Measurements from ENCODE around the gene RASGRF1.

GRCh38 chr15:78982736-78983135 lies 107.8 kb downstream of the RASGRF1 start:
- TF ChIP-seq RAD21 (IDR thresholded peaks at IDR 0.05; ENCODE audit: low read depth): no peak
- no peak for TF ChIP-seq NFIC (IDR thresholded peaks at IDR 0.05)
- no peak for TF ChIP-seq TAF1 (IDR thresholded peaks at IDR 0.05; ENCODE audit: low read depth)
- TF ChIP-seq EP300 (IDR thresholded peaks at IDR 0.05; ENCODE audit: borderline replicate concordance): no peak
- TF ChIP-seq, protein P1, sequence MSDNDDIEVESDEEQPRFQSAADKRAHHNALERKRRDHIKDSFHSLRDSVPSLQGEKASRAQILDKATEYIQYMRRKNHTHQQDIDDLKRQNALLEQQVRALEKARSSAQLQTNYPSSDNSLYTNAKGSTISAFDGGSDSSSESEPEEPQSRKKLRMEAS (IDR thresholded peaks at IDR 0.05): no peak
- no peak for TF ChIP-seq REST (IDR thresholded peaks at IDR 0.05; ENCODE audit: low read depth)
- no peak for TF ChIP-seq USF1 (IDR thresholded peaks at IDR 0.05)
- no peak for TF ChIP-seq FOXM1 (IDR thresholded peaks at IDR 0.05; ENCODE audit: borderline replicate concordance, low read depth)
